NCI-H1105 treated with DMSO at 0.1 percent for 48 hours (cell line): Measurements from ENCODE around the gene GATA5.
A peak's percentile ranks its signal among the peaks of the same experiment; 100 is the strongest.

Source experiments
- DNase-seq: peaks from one replicate; lab custom pipeline; 2025; lab: John Stamatoyannopoulos, UW

The GATA5 gene

GRCh38 chr20:62487118-62487517 is 11.3 kb upstream of the GATA5 start:
- DNase-seq, result no peak

- DNase-seq, result no peak
These were observed 10.7 kb upstream of the GATA5 start for GRCh38 chr20:62486484-62486883.

- DNase-seq, result no peak
These were observed 9.9 kb upstream of the GATA5 start for GRCh38 chr20:62485701-62486089.

- DNase-seq, result no peak
These were observed 9.4 kb upstream of the GATA5 start for GRCh38 chr20:62485062-62485700.

GRCh38 chr20:62484478-62484877 is 8.7 kb upstream of the GATA5 start:
- DNase-seq, result no peak

- DNase-seq, result no peak
These were observed 8.0 kb upstream of the GATA5 start for GRCh38 chr20:62483613-62484458.

- no peak for DNase-seq
These were observed 7.2 kb upstream of the GATA5 start for GRCh38 chr20:62482974-62483373.

GRCh38 chr20:62482146-62482809 is 6.5 kb upstream of the GATA5 start:
- no peak for DNase-seq

GRCh38 chr20:62481425-62482145 is 5.8 kb upstream of the GATA5 start:
- no peak for DNase-seq

GRCh38 chr20:62480318-62480717 is 4.5 kb upstream of the GATA5 start:
- no peak for DNase-seq

GRCh38 chr20:62479656-62480055 is 3.9 kb upstream of the GATA5 start:
- DNase-seq, result no peak

GRCh38 chr20:62479156-62479555 is 3.4 kb upstream of the GATA5 start:
- no peak for DNase-seq

- no peak for DNase-seq
These were observed 2.1 kb upstream of the GATA5 start for GRCh38 chr20:62477669-62478455.

- DNase-seq, result peak; percentile 10
These were observed 452 bp upstream of the GATA5 start for GRCh38 chr20:62476056-62476838.

GRCh38 chr20:62475027-62475771 is 596 bp downstream of the GATA5 start:
- no peak for DNase-seq

- no peak for DNase-seq
These were observed 1.2 kb downstream of the GATA5 start for GRCh38 chr20:62474604-62475026.

GRCh38 chr20:62473717-62474603 is 1.8 kb downstream of the GATA5 start:
- no peak for DNase-seq

- DNase-seq, result no peak
These were observed 2.7 kb downstream of the GATA5 start for GRCh38 chr20:62472941-62473585.
